HepG2 (cell line): ENCODE data around the gene FGFBP1.

Source experiments
- ARHGAP35 ChIP-seq: sonication (generic); formaldehyde crosslinking; IDR thresholded peaks from 2 replicates; pipeline ENCODE4 v1.9.0; 2022; ENCODE audit warnings: mild to moderate bottlenecking, inconsistent platforms, moderate library complexity, missing genetic modification reagents, borderline replicate concordance
- CTCF ChIP-seq: sonication (generic); formaldehyde crosslinking; IDR thresholded peaks from 2 replicates; pipeline ENCODE4 v1.5.0; 2020; ENCODE audit warnings: mild to moderate bottlenecking, missing genetic modification reagents, moderate library complexity
- HMGXB4 ChIP-seq, 2 experiments: sonication (generic) in 1 of 2; formaldehyde crosslinking in 1 of 2; IDR thresholded peaks; 2 replicates each; pipeline versions ENCODE4 v1.4.0 to v1.6.1; 2018 to 2020; ENCODE audit warnings: missing genetic modification reagents in 2 of 2, borderline replicate concordance in 1 of 2, low read depth in 1 of 2, mild to moderate bottlenecking in 1 of 2, missing biosample characterization in 1 of 2
- MXI1 ChIP-seq: IDR thresholded peaks from 3 replicates; pipeline ENCODE4 v1.6.1; 2012; ENCODE audit warnings: low read depth, low read length, inconsistent platforms, borderline replicate concordance

GRCh38 chr4:15936495-15936894 is 2.0 kb downstream of the FGFBP1 start:
- TF ChIP-seq MXI1 (no peak), ARHGAP35 (CRISPR knock-in tag) (no peak), HMGXB4 (CRISPR knock-in tag; IDR thresholded peaks at IDR 0.05; ENCODE audit: borderline replicate concordance in 1 of 2, low read depth in 1 of 2) (no peak), CTCF (CRISPR knock-in tag) (no peak)
